Kidney (tissue), 14 donors: ENCODE data around the gene ITPRIPL2. TPM values are rescaled to one million over a fixed set of nuclear protein-coding genes. Genes with fewer than 3 reads are reported as not detected.

ENCODE experiments used
- DNase-seq, 5 donors: peaks; one replicate each; pipeline ENCODE4 v3.0.0-alpha.2; 2013 to 2020
- FAIRE-seq: peaks from 2 replicates; lab custom pipeline; 2012; peaks lifted over from hg19 to GRCh38; lab: Jason Lieb, UNC
- H3K27ac ChIP-seq, 2 donors: one replicate each; pipeline ENCODE4 v1.7.0; 2013; ENCODE audit warnings: low read depth in 2 of 2, low read length in 2 of 2, inconsistent platforms in 1 of 2
- H3K27me3 ChIP-seq: one replicate; pipeline ENCODE4 v1.7.1; 2013; ENCODE audit warnings: low read length, inconsistent platforms; ENCODE audit not compliant: control insufficient read depth, insufficient read depth
- H3K36me3 ChIP-seq, 3 donors: one replicate each; pipeline versions ENCODE4 v1.7.0 to v1.7.1; 2013; ENCODE audit warnings: low read length in 3 of 3, control low read depth in 1 of 3, inconsistent platforms in 1 of 3; ENCODE audit not compliant: insufficient read depth in 3 of 3, control insufficient read depth in 2 of 3
- H3K4me1 ChIP-seq, 3 donors: one replicate each; pipeline versions ENCODE4 v1.7.0 to v1.7.1; 2013; ENCODE audit warnings: low read length in 3 of 3, inconsistent platforms in 1 of 3, low read depth in 1 of 3; ENCODE audit not compliant: control insufficient read depth in 2 of 3, insufficient read depth in 2 of 3
- H3K4me3 ChIP-seq, 3 donors: one replicate each; pipeline versions ENCODE4 v1.7.0 to v1.8.1; 2013; ENCODE audit warnings: low read length in 3 of 3, control low read depth in 1 of 3, inconsistent platforms in 1 of 3
- H3K9ac ChIP-seq, 3 donors: one replicate each; pipeline versions ENCODE4 v1.7.0 to v1.7.1; 2013; ENCODE audit warnings: low read length in 3 of 3, control low read depth in 1 of 3, inconsistent platforms in 1 of 3
- H3K9me3 ChIP-seq, 3 donors: one replicate each; pipeline versions ENCODE4 v1.7.0 to v1.7.1; 2013; ENCODE audit warnings: low read length in 3 of 3, control low read depth in 1 of 3, inconsistent platforms in 1 of 3; ENCODE audit not compliant: control insufficient read depth in 2 of 3, insufficient read depth in 1 of 3
- intact Hi-C: fragments of 100-400 bp; cut with DNase I; formaldehyde crosslinking; loops from one replicate; pipeline ENCODE4 v1.11.1; 2022
- polyA plus RNA-seq: library from polyadenylated mRNA; stranded (reverse); fragments of 350-450 nt; fragmentation: Illumina TruSeq; extraction: RNeasy Lipid Tissue Mini Kit (QIAGEN cat#74804); gene quantifications from one replicate; pipeline ENCODE4 v1.2.3, GENCODE V29; 2014; ENCODE audit warnings: low read depth, low replicate concordance; ENCODE audit not compliant: insufficient read depth
- total RNA-seq: library from RNA; stranded (reverse); fragmentation: NEBNext Ultra II Directional; extraction: Animal tissue kit (Norgen Biotek cat#: 25700); gene quantifications from one replicate; pipeline ENCODE4 v1.2.1, GENCODE V29; 2021
- TF ChIP-seq, protein P1 (sequence below): IDR thresholded peaks from 3 replicates; pipeline ENCODE4 v1.5.1; 2012; ENCODE audit warnings: mild to moderate bottlenecking, moderate library complexity, borderline replicate concordance; ENCODE audit not compliant: insufficient read depth; ENCODE audit errors: extremely low read depth
- donor health status: control.
- donor health status: control.
- donor health status: control.
- donor health status: control.
- donor health status: control.
- donor health status: DM: yes; HTN: yes; CAD: no.
- donor health status: Normal renal cell carcinoma (clear cell type).

The ITPRIPL2 gene
- total and polyA plus RNA-seq, 2 donors from 2014 or later, result 6.7 to 48.1 TPM

GRCh38 chr16:19132898-19133297 is 19.1 kb downstream of the ITPRIPL2 start:
- Histone ChIP-seq H3K27ac (no peak overlapping the region), H3K27me3 (no peaks in the 10 kb centered on the region), H3K36me3 (no peaks in the 10 kb centered on the region), H3K4me1 (peaks cover 0 to 23% (median 4%) of the 10 kb centered on the region in 3 donors), H3K9me3 (no peaks in the 10 kb centered on the region), H3K4me3 (no peak overlapping the region), H3K9ac (no peak overlapping the region)
- intact Hi-C loops, result no loop called here
- TF ChIP-seq, protein P1, sequence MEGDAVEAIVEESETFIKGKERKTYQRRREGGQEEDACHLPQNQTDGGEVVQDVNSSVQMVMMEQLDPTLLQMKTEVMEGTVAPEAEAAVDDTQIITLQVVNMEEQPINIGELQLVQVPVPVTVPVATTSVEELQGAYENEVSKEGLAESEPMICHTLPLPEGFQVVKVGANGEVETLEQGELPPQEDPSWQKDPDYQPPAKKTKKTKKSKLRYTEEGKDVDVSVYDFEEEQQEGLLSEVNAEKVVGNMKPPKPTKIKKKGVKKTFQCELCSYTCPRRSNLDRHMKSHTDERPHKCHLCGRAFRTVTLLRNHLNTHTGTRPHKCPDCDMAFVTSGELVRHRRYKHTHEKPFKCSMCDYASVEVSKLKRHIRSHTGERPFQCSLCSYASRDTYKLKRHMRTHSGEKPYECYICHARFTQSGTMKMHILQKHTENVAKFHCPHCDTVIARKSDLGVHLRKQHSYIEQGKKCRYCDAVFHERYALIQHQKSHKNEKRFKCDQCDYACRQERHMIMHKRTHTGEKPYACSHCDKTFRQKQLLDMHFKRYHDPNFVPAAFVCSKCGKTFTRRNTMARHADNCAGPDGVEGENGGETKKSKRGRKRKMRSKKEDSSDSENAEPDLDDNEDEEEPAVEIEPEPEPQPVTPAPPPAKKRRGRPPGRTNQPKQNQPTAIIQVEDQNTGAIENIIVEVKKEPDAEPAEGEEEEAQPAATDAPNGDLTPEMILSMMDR, result no peak
- FAIRE-seq (no peak), DNase-seq (no peak)

GRCh38 chr16:19133600-19133999 is 19.8 kb downstream of the ITPRIPL2 start:
- Histone ChIP-seq H3K4me3 (no peak overlapping the region), H3K27me3 (no peaks in the 10 kb centered on the region), H3K36me3 (no peaks in the 10 kb centered on the region), H3K4me1 (peaks cover 0 to 23% (median 4%) of the 10 kb centered on the region in 3 donors), H3K27ac (no peak overlapping the region), H3K9ac (no peak overlapping the region), H3K9me3 (no peaks in the 10 kb centered on the region)
- TF ChIP-seq, protein P1, result no peak
- DNase-seq, result no peak
- FAIRE-seq, result no peak
- intact Hi-C loops, result no loop called here

GRCh38 chr16:19135201-19135842 is 21.6 kb downstream of the ITPRIPL2 start:
- no peak overlapping the region for H3K27ac ChIP-seq
- TF ChIP-seq, protein P1, result no peak
- H3K9me3 ChIP-seq, result no peaks in the 10 kb centered on the region
- no peak overlapping the region for H3K4me3 ChIP-seq
- intact Hi-C loops, result no loop called here
- DNase-seq, result no peak
- no peak for FAIRE-seq
- peaks cover 0 to 18% (median 4%) of the 10 kb centered on the region in 3 donors for H3K4me1 ChIP-seq
- H3K9ac ChIP-seq, result no peak overlapping the region
- H3K36me3 ChIP-seq, result no peaks in the 10 kb centered on the region
- no peaks in the 10 kb centered on the region for H3K27me3 ChIP-seq
